Measurements from ENCODE around the gene GATAD1. TPM values are rescaled to one million over a fixed set of nuclear protein-coding genes. Genes with fewer than 3 reads are reported as not detected.

GATAD1 gene
- total RNA-seq, 1 donor from 2014 or later, result 30.5 TPM

DNA sequence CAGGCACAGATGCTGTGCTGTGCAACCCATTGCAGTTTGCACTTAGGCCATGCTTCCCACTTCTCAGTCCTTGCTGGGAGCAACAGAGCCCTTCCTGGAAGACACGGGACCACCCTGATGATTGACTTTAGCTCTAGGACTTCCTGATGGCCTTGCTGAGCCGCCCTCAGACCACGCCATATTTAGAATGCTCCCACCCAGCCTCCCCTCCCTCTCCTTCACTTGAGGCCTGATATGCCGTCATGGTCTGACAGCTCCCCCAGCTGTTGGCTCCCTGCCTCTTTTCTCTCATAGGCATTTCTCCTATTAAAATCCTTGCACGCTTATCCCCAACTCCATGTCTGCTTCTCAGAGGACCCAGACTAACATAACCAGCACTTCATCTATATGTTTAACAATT is 29.4 kb upstream of the GATAD1 start:
- H3K36me3 ChIP-seq (ENCODE audit: control insufficient read depth, insufficient read depth, low read length), result no peaks in the 10 kb centered on the region
- no peak for DNase-seq (ENCODE audit: low read depth)
- TF ChIP-seq, protein P1, sequence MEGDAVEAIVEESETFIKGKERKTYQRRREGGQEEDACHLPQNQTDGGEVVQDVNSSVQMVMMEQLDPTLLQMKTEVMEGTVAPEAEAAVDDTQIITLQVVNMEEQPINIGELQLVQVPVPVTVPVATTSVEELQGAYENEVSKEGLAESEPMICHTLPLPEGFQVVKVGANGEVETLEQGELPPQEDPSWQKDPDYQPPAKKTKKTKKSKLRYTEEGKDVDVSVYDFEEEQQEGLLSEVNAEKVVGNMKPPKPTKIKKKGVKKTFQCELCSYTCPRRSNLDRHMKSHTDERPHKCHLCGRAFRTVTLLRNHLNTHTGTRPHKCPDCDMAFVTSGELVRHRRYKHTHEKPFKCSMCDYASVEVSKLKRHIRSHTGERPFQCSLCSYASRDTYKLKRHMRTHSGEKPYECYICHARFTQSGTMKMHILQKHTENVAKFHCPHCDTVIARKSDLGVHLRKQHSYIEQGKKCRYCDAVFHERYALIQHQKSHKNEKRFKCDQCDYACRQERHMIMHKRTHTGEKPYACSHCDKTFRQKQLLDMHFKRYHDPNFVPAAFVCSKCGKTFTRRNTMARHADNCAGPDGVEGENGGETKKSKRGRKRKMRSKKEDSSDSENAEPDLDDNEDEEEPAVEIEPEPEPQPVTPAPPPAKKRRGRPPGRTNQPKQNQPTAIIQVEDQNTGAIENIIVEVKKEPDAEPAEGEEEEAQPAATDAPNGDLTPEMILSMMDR (IDR thresholded peaks at IDR 0.05; ENCODE audit: insufficient read depth, low read length, poor library complexity, severe bottlenecking), result no peak
- H3K27me3 ChIP-seq (ENCODE audit: control insufficient read depth, insufficient read depth, low read length), result peaks cover 3% of the 10 kb centered on the region
- no peak overlapping the region for H3K4me3 ChIP-seq (ENCODE audit: low read depth, low read length)

DNA sequence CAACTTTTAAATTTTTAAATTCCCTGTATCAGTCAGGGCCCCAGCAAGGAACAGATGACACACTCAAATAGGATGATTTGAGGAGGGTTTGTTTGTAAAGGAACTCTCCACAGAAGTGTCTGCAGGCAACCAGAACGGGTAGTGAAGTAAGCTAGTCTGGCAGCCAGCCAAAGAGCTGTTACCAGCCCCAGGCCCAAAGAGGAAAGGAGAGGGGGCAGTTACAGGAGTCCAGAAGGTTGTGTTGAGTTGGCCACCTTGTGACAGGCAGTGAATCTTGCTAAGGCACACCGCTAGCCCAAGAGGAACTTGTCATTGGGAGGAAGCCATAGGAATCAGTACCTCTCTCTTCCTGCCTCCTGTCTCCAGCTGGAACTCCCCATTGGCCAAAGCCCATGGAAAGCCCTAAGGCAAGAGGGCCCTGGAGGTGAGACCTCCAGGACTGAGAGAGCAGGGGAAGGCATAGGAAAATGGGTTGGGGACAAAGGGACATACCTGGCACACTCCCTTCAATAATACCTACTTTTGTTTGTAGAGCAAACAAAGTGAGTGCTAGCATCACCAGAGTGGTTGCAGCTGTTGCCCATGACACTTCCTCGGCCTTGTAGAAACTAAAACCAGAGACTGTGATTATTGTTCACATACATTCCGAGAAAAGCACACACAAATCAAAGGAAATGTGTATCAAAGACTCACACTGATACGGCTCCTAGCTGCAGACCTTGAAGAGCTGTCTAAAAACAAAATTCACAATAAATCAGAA is 25.4 kb upstream of the GATAD1 start:
- H3K36me3 ChIP-seq (ENCODE audit: control insufficient read depth, insufficient read depth, low read length), result no peaks in the 10 kb centered on the region
- no peak overlapping the region for H3K4me3 ChIP-seq (ENCODE audit: low read depth, low read length)
- H3K27me3 ChIP-seq (ENCODE audit: control insufficient read depth, insufficient read depth, low read length), result no peaks in the 10 kb centered on the region
- DNase-seq (ENCODE audit: low read depth), result peak; percentile 2
- TF ChIP-seq, protein P1 (IDR thresholded peaks at IDR 0.05; ENCODE audit: insufficient read depth, low read length, poor library complexity, severe bottlenecking), result no peak

DNA sequence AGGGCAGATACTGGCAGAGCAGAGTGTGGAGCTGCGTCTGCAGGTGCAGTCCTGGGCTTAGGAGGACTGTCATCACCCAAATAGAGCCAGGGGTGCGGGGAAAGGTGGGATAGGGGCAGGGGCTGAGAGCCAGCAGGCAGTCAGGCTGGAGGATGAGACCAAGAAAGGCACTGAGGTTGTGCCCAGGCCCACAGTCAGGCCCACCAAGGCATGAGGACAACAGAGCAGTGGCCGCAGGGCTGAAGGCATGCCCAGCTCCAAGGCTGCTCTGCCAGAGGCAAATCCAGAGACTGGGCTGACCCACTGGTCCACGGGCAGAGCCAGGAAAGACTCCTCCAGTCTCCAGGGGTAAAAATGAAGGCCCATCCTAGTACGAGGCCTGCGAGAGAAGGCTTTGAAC is 24.4 kb upstream of the GATAD1 start:
- TF ChIP-seq, protein P1 (IDR thresholded peaks at IDR 0.05; ENCODE audit: insufficient read depth, low read length, poor library complexity, severe bottlenecking), result no peak
- H3K27me3 ChIP-seq (ENCODE audit: control insufficient read depth, insufficient read depth, low read length), result no peaks in the 10 kb centered on the region
- no peaks in the 10 kb centered on the region for H3K36me3 ChIP-seq (ENCODE audit: control insufficient read depth, insufficient read depth, low read length)
- H3K4me3 ChIP-seq (ENCODE audit: low read depth, low read length), result no peak overlapping the region
- no peak for DNase-seq (ENCODE audit: low read depth)

- H3K27me3 ChIP-seq (ENCODE audit: control insufficient read depth, insufficient read depth, low read length), result no peaks in the 10 kb centered on the region
- no peak for DNase-seq (ENCODE audit: low read depth)
- no peaks in the 10 kb centered on the region for H3K36me3 ChIP-seq (ENCODE audit: control insufficient read depth, insufficient read depth, low read length)
- TF ChIP-seq, protein P1 (IDR thresholded peaks at IDR 0.05; ENCODE audit: insufficient read depth, low read length, poor library complexity, severe bottlenecking), result no peak
- H3K4me3 ChIP-seq (ENCODE audit: low read depth, low read length), result no peak overlapping the region
Observed at GRCh38 chr7:92423710-92424131, 23.6 kb upstream of the GATAD1 start.

GRCh38 chr7:92425311-92425947 is 21.9 kb upstream of the GATAD1 start:
- Histone ChIP-seq H3K36me3 (ENCODE audit: control insufficient read depth, insufficient read depth, low read length) (no peaks in the 10 kb centered on the region), H3K4me3 (ENCODE audit: low read depth, low read length) (no peak overlapping the region), H3K27me3 (ENCODE audit: control insufficient read depth, insufficient read depth, low read length) (no peaks in the 10 kb centered on the region)
- DNase-seq (ENCODE audit: low read depth), result no peak
- TF ChIP-seq, protein P1 (IDR thresholded peaks at IDR 0.05; ENCODE audit: insufficient read depth, low read length, poor library complexity, severe bottlenecking), result no peak
